Natural killer cell (primary cell): ENCODE results near the gene EBLN1. TPM values are rescaled to one million over a fixed set of nuclear protein-coding genes. Genes with fewer than 3 reads are reported as not detected.

Experiments
- ATAC-seq, 3 donors: fragments of 150-1000 bp in 2 of 3; fragments of 200-7000 bp in 1 of 3; cut with Tn5 transposase; 1 replicate in 1 of 3; 2 replicates in 2 of 3; pipeline ENCODE4 v1.10.0; 2021; ENCODE audit warnings: mild to moderate bottlenecking in 2 of 3, moderate library complexity in 2 of 3
- DNase-seq, 2 donors: peaks; one replicate each; pipeline versions ENCODE4 v3.0.0 to v3.0.0-alpha.2; 2013 to 2021; ENCODE audit warnings: mixed read lengths in 1 of 2
- H3K27ac ChIP-seq: one replicate; pipeline ENCODE4 v1.5.1; 2013; ENCODE audit warnings: mild to moderate bottlenecking, low read length
- H3K27me3 ChIP-seq: one replicate; pipeline ENCODE4 v1.6.1; 2013; ENCODE audit warnings: low read length; ENCODE audit not compliant: control insufficient read depth, insufficient read depth
- H3K36me3 ChIP-seq: one replicate; pipeline ENCODE4 v1.6.1; 2013; ENCODE audit warnings: low read length; ENCODE audit not compliant: control insufficient read depth, insufficient read depth
- H3K4me1 ChIP-seq: one replicate; pipeline ENCODE4 v1.6.1; 2013; ENCODE audit warnings: low read length; ENCODE audit not compliant: control insufficient read depth, insufficient read depth
- H3K4me3 ChIP-seq: one replicate; pipeline ENCODE4 v1.5.1; 2013; ENCODE audit warnings: low read length
- H3K9me3 ChIP-seq: one replicate; pipeline ENCODE4 v1.6.1; 2013; ENCODE audit warnings: low read length; ENCODE audit not compliant: control insufficient read depth, insufficient read depth
- H3K27ac Mint-ChIP-seq, 2 donors: one replicate each; pipeline ENCODE4 v1.8.0; 2022; ENCODE audit warnings: mild to moderate bottlenecking in 2 of 2, mixed read lengths in 2 of 2, moderate library complexity in 1 of 2
- H3K27me3 Mint-ChIP-seq, 2 donors: one replicate each; pipeline ENCODE4 v1.8.0; 2022; ENCODE audit warnings: low read depth in 2 of 2, mixed read lengths in 2 of 2
- H3K36me3 Mint-ChIP-seq: one replicate; pipeline ENCODE4 v1.8.0; 2022; ENCODE audit warnings: mixed read lengths
- H3K4me1 Mint-ChIP-seq, 2 donors: one replicate each; pipeline ENCODE4 v1.8.0; 2022; ENCODE audit warnings: mixed read lengths in 2 of 2
- H3K4me3 Mint-ChIP-seq: one replicate; pipeline ENCODE4 v1.8.0; 2022; ENCODE audit warnings: mild to moderate bottlenecking, moderate library complexity, mixed read lengths
- H3K9me3 Mint-ChIP-seq, 2 donors: one replicate each; pipeline ENCODE4 v1.8.0; 2022; ENCODE audit warnings: mixed read lengths in 2 of 2
- CTCF ChIP-seq: fragments of 200-600 bp; IDR thresholded peaks from one replicate; pipeline ENCODE4 v1.8.0; 2022; ENCODE audit warnings: antibody characterized with exemption
- WGBS: methylation state at CpG from one replicate; pipeline ENCODE4 v1.1.7; 2013; ENCODE audit warnings: missing lambda C conversion rate; ENCODE audit not compliant: insufficient coverage; 5-methylcytosine and 5-hydroxymethylcytosine counted together
- intact Hi-C: fragments of 100-400 bp; cut with micrococcal nuclease; formaldehyde crosslinking; loops from one replicate; pipeline ENCODE4 v1.14.2; 2022
- total RNA-seq, 4 donors: library from RNA; stranded (reverse); fragments of 120-200 nt in 1 of 4; gene quantifications; one replicate each; pipeline versions ENCODE4 v1.2.3 to v1.2.4, GENCODE V29; 2013 to 2022

EBLN1 gene
- total RNA-seq, 3 donors from 2014 or later (not counting 1 experiment from before 2014, with no cell fraction given): not detected

DNA sequence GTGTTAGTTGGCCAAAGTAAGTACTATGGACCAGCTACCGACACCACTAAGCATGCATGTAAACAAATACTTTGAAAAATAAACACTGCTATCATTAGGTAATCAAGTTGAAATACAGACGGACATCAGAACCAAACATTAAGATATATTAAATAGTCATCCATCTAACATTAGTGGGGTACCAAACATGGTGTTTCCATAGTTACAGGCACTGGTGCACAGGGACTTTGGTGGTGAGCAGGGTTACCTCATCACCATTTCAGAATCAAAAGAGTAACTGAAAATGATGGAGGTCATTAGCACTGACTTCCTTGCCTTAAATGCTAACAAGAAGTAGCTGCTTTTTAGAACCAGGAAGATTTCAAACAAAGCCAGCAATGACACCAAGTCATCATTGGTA lies 23.9 kb downstream of the EBLN1 start:
- no peak for TF ChIP-seq CTCF
- intact Hi-C loops: no loop called here
- DNase-seq: no peak
- Histone ChIP-seq H3K4me1 (no peaks in the 10 kb centered on the region), H3K4me3 (no peak overlapping the region), H3K27ac (no peak overlapping the region), H3K27me3 (no peaks in the 10 kb centered on the region), H3K9me3 (no peaks in the 10 kb centered on the region), H3K36me3 (no peaks in the 10 kb centered on the region)
- 33% methylated on average over 1 of the region's 2 CpGs for WGBS
- ATAC-seq: no peak
- H3K27me3 Mint-ChIP-seq: peaks cover 11 to 25% of the 10 kb centered on the region in 2 donors
- no peak overlapping the region for H3K27ac Mint-ChIP-seq
- H3K36me3 Mint-ChIP-seq: no peaks in the 10 kb centered on the region
- no peak overlapping the region for H3K4me3 Mint-ChIP-seq
- H3K9me3 Mint-ChIP-seq: no peaks in the 10 kb centered on the region
- no peaks in the 10 kb centered on the region for H3K4me1 Mint-ChIP-seq

GRCh38 chr10:22185586-22185985 lies 32.2 kb downstream of the EBLN1 start:
- intact Hi-C loops: no loop called here
- H3K27ac Mint-ChIP-seq: no peak overlapping the region
- peaks cover under 1% of the 10 kb centered on the region for H3K36me3 Mint-ChIP-seq
- Histone ChIP-seq H3K36me3 (no peaks in the 10 kb centered on the region), H3K9me3 (no peaks in the 10 kb centered on the region), H3K4me3 (no peak overlapping the region), H3K4me1 (no peaks in the 10 kb centered on the region), H3K27ac (no peak overlapping the region), H3K27me3 (peaks cover 3% of the 10 kb centered on the region)
- no peak overlapping the region for H3K4me3 Mint-ChIP-seq
- 80% methylated on average over 4 of the region's 4 CpGs for WGBS
- TF ChIP-seq CTCF: no peak
- ATAC-seq: no peak
- no peaks in the 10 kb centered on the region for H3K4me1 Mint-ChIP-seq
- peaks cover 24 to 66% of the 10 kb centered on the region in 2 donors for H3K27me3 Mint-ChIP-seq
- H3K9me3 Mint-ChIP-seq: peaks cover 0 to 2% of the 10 kb centered on the region in 2 donors
- DNase-seq: no peak

- Histone ChIP-seq H3K9me3 (no peaks in the 10 kb centered on the region), H3K4me3 (no peak overlapping the region), H3K27ac (no peak overlapping the region), H3K27me3 (peaks cover 3% of the 10 kb centered on the region), H3K4me1 (no peaks in the 10 kb centered on the region), H3K36me3 (no peaks in the 10 kb centered on the region)
- DNase-seq: no peak
- H3K27me3 Mint-ChIP-seq: peaks cover 24 to 78% of the 10 kb centered on the region in 2 donors
- no peak for TF ChIP-seq CTCF
- WGBS: 88% methylated on average over 4 of the region's 5 CpGs
- no peaks in the 10 kb centered on the region for H3K4me1 Mint-ChIP-seq
- H3K4me3 Mint-ChIP-seq: no peak overlapping the region
- H3K36me3 Mint-ChIP-seq: peaks cover 7% of the 10 kb centered on the region
- no peak overlapping the region for H3K27ac Mint-ChIP-seq
- ATAC-seq: no peak
- H3K9me3 Mint-ChIP-seq: peaks cover 0 to 2% of the 10 kb centered on the region in 2 donors
- intact Hi-C loops: no loop called here
These were observed 33.9 kb downstream of the EBLN1 start for GRCh38 chr10:22183771-22184461.

- Mint-ChIP-seq H3K27me3 (peaks cover 22 to 75% of the 10 kb centered on the region in 2 donors), H3K27ac (no peak overlapping the region), H3K4me3 (no peak overlapping the region), H3K36me3 (peaks cover 7% of the 10 kb centered on the region), H3K9me3 (peaks cover 0 to 2% of the 10 kb centered on the region in 2 donors), H3K4me1 (no peaks in the 10 kb centered on the region)
- ATAC-seq (no peak), DNase-seq (no peak)
- H3K4me1 ChIP-seq: no peaks in the 10 kb centered on the region
- peaks cover 7% of the 10 kb centered on the region for H3K27me3 ChIP-seq
- TF ChIP-seq CTCF: no peak
- no peak overlapping the region for H3K4me3 ChIP-seq
- H3K9me3 ChIP-seq: no peaks in the 10 kb centered on the region
- WGBS: no CpG with 5 or more reads among the region's 2 CpGs
- H3K27ac ChIP-seq: no peak overlapping the region
- H3K36me3 ChIP-seq: no peaks in the 10 kb centered on the region
- intact Hi-C loops: no loop called here
These were observed 37.1 kb downstream of the EBLN1 start for GRCh38 chr10:22180724-22181123.
